GM12878 (cell line): Measurements from ENCODE around the gene RASSF6. TPM values are rescaled to one million over a fixed set of nuclear protein-coding genes. Genes with fewer than 3 reads are reported as not detected.

ENCODE experiments used
- BCLAF1 ChIP-seq: fragments of 450-650 bp; IDR thresholded peaks from 2 replicates; pipeline ENCODE4 v1.6.1; 2017; ENCODE audit warnings: antibody characterized with exemption, mild to moderate bottlenecking, moderate library complexity
- BHLHE40 ChIP-seq, 2 experiments: fragments of 450-650 bp in 1 of 2; IDR thresholded peaks; 2 replicates each; pipeline ENCODE4 v1.6.1; 2011 to 2017; ENCODE audit warnings: low read depth in 2 of 2, borderline replicate concordance in 1 of 2, improper control_type of control experiment in 1 of 2, low read length in 1 of 2, mild to moderate bottlenecking in 1 of 2
- CHD2 ChIP-seq: IDR thresholded peaks from 2 replicates; pipeline ENCODE4 v1.6.1; 2011; ENCODE audit warnings: low read depth, low read length, improper control_type of control experiment, borderline replicate concordance
- CREB1 ChIP-seq: IDR thresholded peaks from 2 replicates; pipeline ENCODE4 v1.6.1; 2012; ENCODE audit warnings: low read depth, mild to moderate bottlenecking, inconsistent platforms
- DPF2 ChIP-seq: fragments of 450-650 bp; IDR thresholded peaks from 2 replicates; pipeline ENCODE4 v1.6.1; 2017; ENCODE audit warnings: mild to moderate bottlenecking
- HCFC1 ChIP-seq: fragments of 150-350 bp; IDR thresholded peaks from 2 replicates; pipeline ENCODE4 v1.6.1; 2014; ENCODE audit warnings: low read length
- HDGF ChIP-seq: fragments of 450-650 bp; IDR thresholded peaks from 2 replicates; pipeline ENCODE4 v1.6.1; 2016; ENCODE audit warnings: antibody characterized with exemption
- IKZF1 ChIP-seq: fragments of 450-650 bp; conservative IDR thresholded peaks from 2 replicates; pipeline ENCODE4 v1.6.1; 2017; ENCODE audit warnings: antibody characterized with exemption, mild to moderate bottlenecking
- IKZF2 ChIP-seq, 2 experiments: fragments of 450-650 bp; IDR thresholded peaks; 2 replicates each; pipeline ENCODE4 v1.6.1; 2017; ENCODE audit warnings: mild to moderate bottlenecking in 2 of 2, moderate library complexity in 2 of 2
- IRF4 ChIP-seq: IDR thresholded peaks from 2 replicates; pipeline ENCODE4 v1.6.1; 2011; ENCODE audit warnings: low read depth, low read length
- NFXL1 ChIP-seq: fragments of 450-650 bp; IDR thresholded peaks from 2 replicates; pipeline ENCODE4 v1.6.1; 2017; ENCODE audit warnings: antibody characterized with exemption, mild to moderate bottlenecking, borderline replicate concordance
- NFYA ChIP-seq: IDR thresholded peaks from 2 replicates; pipeline ENCODE4 v1.6.1; 2011; ENCODE audit warnings: low read depth, mild to moderate bottlenecking, low read length, improper control_type of control experiment, borderline replicate concordance
- PML ChIP-seq: IDR thresholded peaks from 2 replicates; pipeline ENCODE4 v1.6.1; 2012; ENCODE audit warnings: low read length, inconsistent platforms
- STAT1 ChIP-seq: fragments of 450-650 bp; conservative IDR thresholded peaks from 2 replicates; pipeline ENCODE4 v1.6.1; 2014; ENCODE audit warnings: antibody characterized with exemption, mild to moderate bottlenecking
- TAF1 ChIP-seq: IDR thresholded peaks from 2 replicates; pipeline ENCODE4 v1.6.1; 2011; ENCODE audit warnings: mild to moderate bottlenecking, low read depth, low read length, borderline replicate concordance
- TCF3 ChIP-seq: IDR thresholded peaks from 2 replicates; pipeline ENCODE4 v1.6.1; 2012; ENCODE audit warnings: low read depth, mild to moderate bottlenecking, low read length, borderline replicate concordance; ENCODE audit not compliant: insufficient read depth
- ZBED1 ChIP-seq: IDR thresholded peaks from 2 replicates; pipeline ENCODE4 v1.6.1; 2016; ENCODE audit warnings: borderline replicate concordance
- ZBTB40 ChIP-seq: fragments of 450-650 bp; IDR thresholded peaks from 2 replicates; pipeline ENCODE4 v1.6.1; 2016; ENCODE audit warnings: mild to moderate bottlenecking, moderate library complexity, borderline replicate concordance
- ZZZ3 ChIP-seq: IDR thresholded peaks from 2 replicates; pipeline ENCODE4 v1.6.1; 2011; ENCODE audit warnings: low read depth; ENCODE audit not compliant: control insufficient read depth, insufficient read length
- polyA plus RNA-seq, 11 experiments: library from polyadenylated mRNA; depleted of rRNA in 4 of 11; unstranded in 6 of 11; stranded (reverse) in 5 of 11; fragments of >200 nt; fragmentation: Nextera tagmentation in 4 of 11; fragmentation: Illumina TruSeq in 1 of 11; extraction: Ambion mirVana in 4 of 11; extraction: Trizol in 1 of 11; gene quantifications; 1 replicate in 1 of 11; 2 replicates in 10 of 11; pipeline versions ENCODE4 v1.2.1 to v1.2.3, GENCODE V29; 2011 to 2016; ENCODE audit warnings: inconsistent platforms in 2 of 11, missing spikeins in 2 of 11, low read depth in 1 of 11
- total RNA-seq, 4 experiments: library from RNA; depleted of rRNA in 3 of 4; stranded (reverse); fragments of >200 nt in 3 of 4; fragmentation: Illumina TruSeq in 1 of 4; extraction: Trizol in 1 of 4; gene quantifications; 2 replicates each; pipeline versions ENCODE4 v1.2.1 to v1.2.3, GENCODE V29; 2013 to 2021
- TF ChIP-seq, protein P1 (sequence below): fragments of 450-650 bp; IDR thresholded peaks from 2 replicates; pipeline ENCODE4 v1.6.1; 2017; ENCODE audit warnings: mild to moderate bottlenecking, low read depth, inconsistent platforms; ENCODE audit not compliant: poor library complexity, severe bottlenecking
- TF ChIP-seq, protein P2 (sequence below): fragments of 450-650 bp; IDR thresholded peaks from 2 replicates; pipeline ENCODE4 v1.6.1; 2017; ENCODE audit warnings: mild to moderate bottlenecking

The RASSF6 gene
- total and polyA plus RNA-seq, 10 of the 15 experiments (the other 5 are each of a cell fraction or from before 2014, with no cell fraction given), result 0.28 to 2.9 (median 0.54) TPM

DNA sequence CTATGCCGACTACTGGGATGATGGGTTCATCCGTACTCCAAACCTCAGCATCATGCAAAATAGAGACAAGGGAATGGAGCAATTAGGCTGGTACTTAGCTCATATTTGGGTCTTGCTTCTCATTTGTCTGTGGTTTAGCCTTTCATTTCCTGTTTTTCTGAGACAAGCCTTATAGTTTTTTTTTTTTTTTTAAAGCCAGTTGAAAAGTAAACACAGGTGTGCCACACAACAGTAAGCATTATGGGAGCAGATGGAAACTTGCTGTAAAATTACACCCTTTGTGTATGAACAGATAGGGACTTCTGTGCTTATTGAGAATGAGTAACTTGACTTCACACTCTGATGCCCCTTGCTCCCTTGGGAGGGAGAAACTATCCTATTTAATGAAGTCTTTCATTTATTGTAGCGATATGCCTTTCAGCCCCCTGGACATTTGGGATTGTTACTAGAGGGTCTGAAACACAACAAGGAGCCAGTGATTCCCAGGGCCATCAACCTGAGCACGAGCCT lies 13.7 kb downstream of the RASSF6 start (continued):
- TF ChIP-seq TAF1, result no peak
- TF ChIP-seq BHLHE40 (IDR thresholded peaks at IDR 0.05; ENCODE audit: borderline replicate concordance in 1 of 2, low read depth in 2 of 2, low read length in 1 of 2), result 0 out of 4 replicates have a peak, but pooled peaks of 1 of the 2 experiments have one; percentile 29
- TF ChIP-seq IKZF2 (IDR thresholded peaks at IDR 0.05), result peak; percentile 91 to 92
- TF ChIP-seq ZBED1, result no peak
- no peak for TF ChIP-seq NFYA
- TF ChIP-seq PML, result no peak
- no peak for TF ChIP-seq ZBTB40
- TF ChIP-seq, protein P1, sequence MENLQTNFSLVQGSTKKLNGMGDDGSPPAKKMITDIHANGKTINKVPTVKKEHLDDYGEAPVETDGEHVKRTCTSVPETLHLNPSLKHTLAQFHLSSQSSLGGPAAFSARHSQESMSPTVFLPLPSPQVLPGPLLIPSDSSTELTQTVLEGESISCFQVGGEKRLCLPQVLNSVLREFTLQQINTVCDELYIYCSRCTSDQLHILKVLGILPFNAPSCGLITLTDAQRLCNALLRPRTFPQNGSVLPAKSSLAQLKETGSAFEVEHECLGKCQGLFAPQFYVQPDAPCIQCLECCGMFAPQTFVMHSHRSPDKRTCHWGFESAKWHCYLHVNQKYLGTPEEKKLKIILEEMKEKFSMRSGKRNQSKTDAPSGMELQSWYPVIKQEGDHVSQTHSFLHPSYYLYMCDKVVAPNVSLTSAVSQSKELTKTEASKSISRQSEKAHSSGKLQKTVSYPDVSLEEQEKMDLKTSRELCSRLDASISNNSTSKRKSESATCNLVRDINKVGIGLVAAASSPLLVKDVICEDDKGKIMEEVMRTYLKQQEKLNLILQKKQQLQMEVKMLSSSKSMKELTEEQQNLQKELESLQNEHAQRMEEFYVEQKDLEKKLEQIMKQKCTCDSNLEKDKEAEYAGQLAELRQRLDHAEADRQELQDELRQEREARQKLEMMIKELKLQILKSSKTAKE, result peak; percentile 77
- TF ChIP-seq ZZZ3, result no peak
- peak; percentile 87 for TF ChIP-seq IKZF1
- TF ChIP-seq, protein P2, sequence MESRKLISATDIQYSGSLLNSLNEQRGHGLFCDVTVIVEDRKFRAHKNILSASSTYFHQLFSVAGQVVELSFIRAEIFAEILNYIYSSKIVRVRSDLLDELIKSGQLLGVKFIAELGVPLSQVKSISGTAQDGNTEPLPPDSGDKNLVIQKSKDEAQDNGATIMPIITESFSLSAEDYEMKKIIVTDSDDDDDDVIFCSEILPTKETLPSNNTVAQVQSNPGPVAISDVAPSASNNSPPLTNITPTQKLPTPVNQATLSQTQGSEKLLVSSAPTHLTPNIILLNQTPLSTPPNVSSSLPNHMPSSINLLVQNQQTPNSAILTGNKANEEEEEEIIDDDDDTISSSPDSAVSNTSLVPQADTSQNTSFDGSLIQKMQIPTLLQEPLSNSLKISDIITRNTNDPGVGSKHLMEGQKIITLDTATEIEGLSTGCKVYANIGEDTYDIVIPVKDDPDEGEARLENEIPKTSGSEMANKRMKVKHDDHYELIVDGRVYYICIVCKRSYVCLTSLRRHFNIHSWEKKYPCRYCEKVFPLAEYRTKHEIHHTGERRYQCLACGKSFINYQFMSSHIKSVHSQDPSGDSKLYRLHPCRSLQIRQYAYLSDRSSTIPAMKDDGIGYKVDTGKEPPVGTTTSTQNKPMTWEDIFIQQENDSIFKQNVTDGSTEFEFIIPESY, result no peak
- peak; percentile 41; the same call in 1 of the 2 replicates for TF ChIP-seq CHD2
- TF ChIP-seq TCF3, result no peak
- TF ChIP-seq HDGF, result no peak
- no peak for TF ChIP-seq CREB1
- TF ChIP-seq IRF4, result peak; percentile 26; the same call in 1 of the 2 replicates
- TF ChIP-seq HCFC1, result no peak
- no peak for TF ChIP-seq NFXL1
- peak; percentile 79 for TF ChIP-seq DPF2
- no peak for TF ChIP-seq BCLAF1
- no peak for TF ChIP-seq STAT1
